HG02610 (cell line): ENCODE results near the gene GFER.

Source experiments
- ATAC-seq: cut with Tn5 transposase; IDR thresholded peaks from one replicate; pipeline ENCODE4 v1.9.1; 2021; ENCODE audit warnings: mild to moderate bottlenecking, moderate library complexity; ENCODE audit not compliant: unreplicated experiment

GFER gene

GRCh38 chr16:1974157-1975070, 9.6 kb upstream of the GFER start:
- no peak for ATAC-seq

GRCh38 chr16:1975432-1976215, 8.4 kb upstream of the GFER start:
- ATAC-seq = no peak

- no peak for ATAC-seq
Observed at GRCh38 chr16:1976216-1976520, 7.8 kb upstream of the GFER start.

- ATAC-seq = no peak
Observed at GRCh38 chr16:1976951-1977874, 6.8 kb upstream of the GFER start.

- ATAC-seq = no peak
Observed at GRCh38 chr16:1977875-1978268, 6.1 kb upstream of the GFER start.

- no peak for ATAC-seq
Observed at GRCh38 chr16:1978476-1979120, 5.4 kb upstream of the GFER start.

GRCh38 chr16:1979271-1980029, 4.5 kb upstream of the GFER start:
- no peak for ATAC-seq

GRCh38 chr16:1980030-1980769, 3.8 kb upstream of the GFER start:
- ATAC-seq = no peak

- ATAC-seq = no peak
Observed at GRCh38 chr16:1980770-1981087, 3.3 kb upstream of the GFER start.

GRCh38 chr16:1981398-1981836, 2.6 kb upstream of the GFER start, which contains the start of gene NOXO1:
Gene NOXO1, minus strand, starts transcription at chr16:1981469. Its CDS starts 290 bp downstream, at chr16:1981179.
- ATAC-seq = no peak

GRCh38 chr16:1982013-1982433, 2.0 kb upstream of the GFER start:
- ATAC-seq = no peak

- no peak for ATAC-seq
Observed at GRCh38 chr16:1982991-1983543, 926 bp upstream of the GFER start.

GRCh38 chr16:1984347-1985225, 593 bp downstream of the GFER start:
- peak; percentile 15 for ATAC-seq

- no peak for ATAC-seq
Observed at GRCh38 chr16:1985466-1986150, 1.6 kb downstream of the GFER start.

- no peak for ATAC-seq
Observed at GRCh38 chr16:1987198-1987597, 3.2 kb downstream of the GFER start.

GRCh38 chr16:1989209-1990100, 5.5 kb downstream of the GFER start, which contains the start of gene SYNGR3:
Gene SYNGR3, plus strand, starts transcription at chr16:1989970. Its CDS starts 133 bp downstream, at chr16:1990103.
- ATAC-seq = no peak
